CD4-positive, alpha-beta T cell treated with Interleukin-6 at 100 ng/mL for 8 hours (primary cell): ENCODE results near the gene POLR3E.
A peak's percentile ranks its signal among the peaks of the same experiment; 100 is the strongest.

Source experiments
- DNase-seq: peaks from one replicate; pipeline ENCODE4 v3.0.0-alpha.2; 2020; ENCODE audit warnings: mixed read lengths, low spot score

POLR3E gene, protein sequence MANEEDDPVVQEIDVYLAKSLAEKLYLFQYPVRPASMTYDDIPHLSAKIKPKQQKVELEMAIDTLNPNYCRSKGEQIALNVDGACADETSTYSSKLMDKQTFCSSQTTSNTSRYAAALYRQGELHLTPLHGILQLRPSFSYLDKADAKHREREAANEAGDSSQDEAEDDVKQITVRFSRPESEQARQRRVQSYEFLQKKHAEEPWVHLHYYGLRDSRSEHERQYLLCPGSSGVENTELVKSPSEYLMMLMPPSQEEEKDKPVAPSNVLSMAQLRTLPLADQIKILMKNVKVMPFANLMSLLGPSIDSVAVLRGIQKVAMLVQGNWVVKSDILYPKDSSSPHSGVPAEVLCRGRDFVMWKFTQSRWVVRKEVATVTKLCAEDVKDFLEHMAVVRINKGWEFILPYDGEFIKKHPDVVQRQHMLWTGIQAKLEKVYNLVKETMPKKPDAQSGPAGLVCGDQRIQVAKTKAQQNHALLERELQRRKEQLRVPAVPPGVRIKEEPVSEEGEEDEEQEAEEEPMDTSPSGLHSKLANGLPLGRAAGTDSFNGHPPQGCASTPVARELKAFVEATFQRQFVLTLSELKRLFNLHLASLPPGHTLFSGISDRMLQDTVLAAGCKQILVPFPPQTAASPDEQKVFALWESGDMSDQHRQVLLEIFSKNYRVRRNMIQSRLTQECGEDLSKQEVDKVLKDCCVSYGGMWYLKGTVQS

DNA sequence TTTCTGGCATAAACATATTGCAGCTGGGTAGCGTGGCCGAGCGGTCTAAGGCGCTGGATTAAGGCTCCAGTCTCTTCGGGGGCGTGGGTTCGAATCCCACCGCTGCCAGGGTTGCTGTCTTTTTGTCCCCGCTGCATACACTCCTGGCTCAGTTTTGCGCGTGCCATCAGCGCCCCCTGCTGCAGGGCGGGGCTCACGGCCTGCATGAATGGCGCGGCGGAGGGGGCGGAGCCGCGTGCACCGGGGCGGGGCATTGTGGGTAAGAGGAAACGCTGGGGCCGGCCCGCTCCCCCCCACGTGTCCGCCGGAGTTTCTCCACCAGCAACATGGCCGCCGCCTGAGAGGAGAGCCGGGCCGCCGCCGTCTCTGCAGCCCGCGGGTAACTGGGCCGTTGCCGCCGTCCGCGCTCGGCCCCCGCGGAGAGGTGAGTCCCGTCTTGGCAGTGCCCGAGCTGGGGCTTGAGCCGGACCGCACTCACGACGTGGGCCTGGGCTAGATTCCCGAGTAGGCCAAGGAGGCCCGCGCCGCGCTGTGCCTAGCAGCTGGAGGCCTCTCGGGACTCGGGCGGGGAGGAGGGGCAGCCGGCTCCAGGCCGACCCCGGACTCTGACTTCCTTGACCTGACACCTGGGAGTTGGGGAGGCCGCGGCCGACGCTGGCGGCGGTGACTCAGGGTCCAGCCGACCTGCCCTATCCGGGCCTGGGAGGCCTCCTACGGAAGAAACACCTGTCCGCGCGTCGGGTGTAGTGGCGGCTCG is at the start of gene POLR3E:
Gene POLR3E (plus strand): TSS at position 296 of the 757 bp plus-strand sequence. CDS start 5,560 bp downstream, outside the sequence.
- peak; percentile 99 for DNase-seq

DNA sequence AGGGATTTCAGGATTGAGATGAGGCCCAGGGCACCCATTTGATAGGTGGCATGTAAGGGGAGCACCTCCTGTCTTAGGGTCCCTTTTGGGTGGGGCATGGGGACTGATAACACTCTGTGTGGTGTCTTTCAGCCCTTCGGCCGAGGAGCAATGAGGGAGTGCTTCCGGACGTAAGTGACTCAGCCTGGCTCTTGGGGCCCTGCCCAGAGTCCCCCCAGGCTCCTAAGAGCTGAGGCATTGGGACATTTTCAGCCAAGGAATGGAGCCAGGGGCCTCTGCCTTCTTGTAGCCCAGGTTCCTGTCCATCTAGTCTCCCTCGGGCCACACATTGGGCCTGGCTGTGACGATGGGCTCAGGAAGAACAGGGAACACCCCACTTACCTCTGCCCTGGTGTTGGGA is 46.7 kb upstream of the POLR3E start:
- DNase-seq, result no peak

DNA sequence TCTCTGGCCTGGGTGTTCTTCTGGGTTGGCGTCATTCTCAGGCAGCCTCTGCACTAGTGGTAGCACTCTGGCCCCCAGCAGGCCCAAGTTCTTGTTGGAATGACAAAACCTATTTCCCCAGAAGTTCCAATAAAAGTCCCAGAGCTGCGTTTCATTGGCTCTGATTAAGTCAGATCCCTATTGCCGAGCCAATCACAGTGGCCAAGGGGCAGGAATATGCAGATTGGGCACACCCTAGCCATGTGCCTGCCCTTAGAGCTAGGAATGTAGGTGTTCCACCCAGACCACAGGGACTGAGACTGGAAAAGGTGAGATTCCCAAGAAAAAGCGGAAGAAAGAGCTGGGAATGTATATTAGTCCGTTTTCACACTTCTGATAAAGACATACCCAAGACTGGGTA is 44.9 kb upstream of the POLR3E start:
- no peak for DNase-seq

DNA sequence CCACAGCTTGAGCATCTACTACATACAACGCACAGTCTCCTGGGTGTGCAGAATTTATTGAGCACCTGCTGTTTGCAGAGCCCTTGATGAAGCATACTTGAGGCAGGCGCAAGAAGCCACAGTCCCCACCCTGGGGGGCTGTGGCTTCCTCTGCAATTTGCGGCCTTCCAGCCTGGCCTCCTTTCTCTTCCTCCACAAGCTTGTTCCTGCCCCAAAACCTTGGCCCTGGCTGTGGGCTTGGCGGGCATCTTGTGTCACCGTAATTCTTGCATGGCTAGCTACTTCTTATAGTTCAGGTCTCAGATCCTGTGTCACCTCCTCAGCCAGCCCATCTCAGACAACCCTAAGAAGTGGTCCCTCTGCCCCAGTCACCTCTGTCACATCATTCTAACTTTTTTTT is 43.9 kb upstream of the POLR3E start:
- no peak for DNase-seq

DNA sequence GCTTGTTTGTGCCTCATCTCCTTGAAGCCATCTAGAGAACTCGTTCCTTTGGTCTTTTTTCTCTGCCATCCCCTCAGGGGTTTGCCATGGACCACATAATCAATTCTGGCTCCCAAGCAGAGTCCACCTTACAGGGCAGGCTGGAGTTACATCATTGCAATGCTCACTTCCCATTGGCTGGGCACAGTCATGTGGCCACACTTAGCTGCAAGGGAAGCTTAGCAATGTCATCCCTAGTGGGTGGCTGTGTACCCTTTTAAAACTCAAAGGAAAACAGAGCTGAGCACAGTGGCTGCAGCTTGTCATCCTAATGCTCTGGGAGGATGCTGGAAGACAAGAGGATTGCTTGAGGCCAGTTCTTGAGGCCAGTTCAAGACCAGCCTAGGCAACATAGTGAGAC is 41.9 kb upstream of the POLR3E start:
- no peak for DNase-seq

DNA sequence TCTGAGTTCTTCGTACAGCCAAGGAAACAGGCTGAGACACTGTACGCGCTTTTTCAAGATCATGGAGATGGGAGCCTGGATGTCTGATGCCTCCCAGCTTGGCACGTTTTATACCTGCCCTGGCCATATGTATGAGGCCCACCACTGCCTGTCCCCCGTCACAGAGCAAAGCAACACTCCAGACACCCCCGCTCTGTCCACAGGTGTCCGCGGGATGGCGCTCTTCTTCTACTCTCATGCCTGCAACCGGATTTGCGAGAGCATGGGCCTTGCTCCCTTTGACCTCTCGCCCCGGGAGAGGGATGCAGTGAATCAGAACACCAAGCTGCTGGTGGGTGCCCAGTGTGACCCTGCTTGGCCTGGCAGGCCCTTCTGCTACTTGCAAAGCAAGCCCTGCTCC is 39.8 kb upstream of the POLR3E start:
- DNase-seq, result no peak

DNA sequence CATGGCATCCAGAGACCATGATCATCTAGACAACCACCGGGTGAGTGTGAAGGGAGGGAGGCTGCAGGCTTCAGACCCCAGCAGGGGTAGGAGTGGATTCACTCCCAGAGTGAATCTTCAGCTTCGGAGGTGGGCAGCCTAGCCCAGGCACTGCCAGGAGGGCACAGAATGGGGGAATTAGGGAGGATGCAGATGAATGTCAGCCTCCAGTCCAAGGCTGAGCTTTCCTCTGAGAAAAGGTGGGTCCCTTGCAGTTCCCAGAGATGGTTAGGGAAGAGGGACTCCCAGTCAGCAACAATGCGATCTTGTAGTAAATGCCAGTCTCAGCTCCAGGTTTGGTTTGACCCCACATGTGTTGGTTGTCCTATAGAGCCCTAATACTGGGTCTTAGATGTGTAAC is 36.7 kb upstream of the POLR3E start:
- no peak for DNase-seq

DNA sequence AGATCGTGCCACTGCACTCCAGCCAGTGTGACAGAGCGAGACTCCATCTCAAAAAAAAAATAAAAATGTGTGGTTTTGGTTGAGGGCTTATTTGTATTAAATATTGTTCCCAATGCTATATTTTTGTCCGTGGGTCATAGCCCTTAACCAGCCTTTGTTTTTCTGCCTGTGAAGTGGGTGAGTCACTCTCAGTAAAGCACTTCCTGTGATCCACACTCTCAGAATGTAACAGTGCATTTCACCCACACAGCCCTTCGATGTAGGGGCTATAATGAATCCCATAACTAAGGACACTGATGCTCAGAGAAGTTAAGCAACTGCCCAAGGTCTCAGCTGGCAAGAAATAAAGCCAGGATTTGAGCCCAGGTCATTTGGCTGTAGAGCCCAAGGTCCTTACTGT is 34.7 kb upstream of the POLR3E start:
- peak; percentile 14 for DNase-seq

DNA sequence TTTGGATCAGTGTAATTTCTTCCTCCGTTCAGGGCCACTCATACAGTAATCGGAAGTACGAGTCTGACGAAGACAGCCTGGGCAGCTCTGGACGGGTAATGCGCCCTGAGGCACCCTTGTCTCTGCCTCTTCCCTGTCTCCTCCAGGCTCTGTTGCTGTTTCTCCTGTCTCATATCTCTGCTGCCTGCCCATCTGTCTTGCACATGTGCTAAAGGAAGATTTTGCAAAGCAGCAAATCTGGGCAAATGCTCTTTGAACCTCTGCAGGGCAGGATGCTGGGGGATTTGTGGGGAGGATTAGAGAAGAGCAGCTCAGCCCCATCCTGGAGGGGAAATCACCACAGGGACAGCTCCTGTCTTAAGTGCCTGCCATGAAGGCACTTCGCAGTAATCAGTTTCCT is 32.4 kb upstream of the POLR3E start:
- no peak for DNase-seq

DNA sequence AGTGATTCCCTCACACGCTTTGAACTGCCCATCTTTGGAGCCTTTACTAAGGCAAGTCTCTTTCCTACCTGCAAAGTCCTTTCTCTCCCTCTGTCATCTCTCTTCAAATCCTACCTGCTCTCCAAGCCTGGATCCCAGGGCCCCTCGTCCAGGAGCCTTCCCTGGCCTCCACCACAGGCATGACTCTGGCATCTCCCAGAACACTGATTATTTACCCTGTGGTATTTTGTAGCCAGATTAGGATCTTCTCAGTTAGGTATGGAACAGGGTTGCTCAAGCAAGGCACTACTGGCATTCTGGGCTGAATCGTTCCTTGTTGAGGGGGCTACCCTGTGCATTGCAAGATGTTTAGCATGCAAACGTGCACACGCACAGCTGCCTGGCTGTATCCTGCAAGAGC is 31.9 kb upstream of the POLR3E start:
- DNase-seq, result no peak

DNA sequence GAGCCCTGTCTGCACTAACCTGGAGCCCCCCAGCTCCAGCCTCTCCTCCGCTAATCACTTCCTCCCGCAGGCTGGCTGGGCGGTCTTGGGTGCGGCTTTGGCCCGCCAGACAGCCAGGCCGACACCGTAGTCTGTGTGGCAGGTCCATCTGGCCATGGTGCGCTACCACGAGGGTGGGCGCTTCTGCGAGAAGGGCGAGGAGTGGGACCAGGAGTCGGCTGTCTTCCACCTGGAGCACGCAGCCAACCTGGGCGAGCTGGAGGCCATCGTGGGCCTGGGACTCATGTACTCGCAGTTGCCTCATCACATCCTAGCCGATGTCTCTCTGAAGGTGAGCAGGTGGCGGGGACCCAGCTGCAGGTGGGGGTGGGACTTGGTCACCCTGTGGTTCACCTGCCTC is 30.7 kb upstream of the POLR3E start:
- DNase-seq, result no peak

DNA sequence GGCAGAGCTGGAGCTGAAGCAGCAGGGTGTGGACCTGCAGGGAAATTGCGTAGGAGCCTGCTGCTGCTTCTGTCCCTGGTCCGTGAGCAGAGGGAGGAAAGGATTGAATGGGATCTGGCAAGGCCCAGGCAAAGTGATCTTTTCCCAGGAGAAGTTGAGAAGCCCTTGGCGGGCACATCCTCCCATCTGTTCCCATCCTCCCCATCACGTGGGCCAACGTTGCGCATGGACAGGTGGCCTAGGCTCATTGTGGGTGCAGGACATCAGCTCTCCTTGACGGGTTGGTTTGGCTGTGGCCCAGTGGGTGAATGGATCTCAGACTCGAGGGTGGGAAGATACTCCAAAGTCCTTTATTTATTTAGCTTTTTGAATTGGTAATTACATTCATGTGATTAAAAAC is 29.4 kb upstream of the POLR3E start:
- no peak for DNase-seq

DNA sequence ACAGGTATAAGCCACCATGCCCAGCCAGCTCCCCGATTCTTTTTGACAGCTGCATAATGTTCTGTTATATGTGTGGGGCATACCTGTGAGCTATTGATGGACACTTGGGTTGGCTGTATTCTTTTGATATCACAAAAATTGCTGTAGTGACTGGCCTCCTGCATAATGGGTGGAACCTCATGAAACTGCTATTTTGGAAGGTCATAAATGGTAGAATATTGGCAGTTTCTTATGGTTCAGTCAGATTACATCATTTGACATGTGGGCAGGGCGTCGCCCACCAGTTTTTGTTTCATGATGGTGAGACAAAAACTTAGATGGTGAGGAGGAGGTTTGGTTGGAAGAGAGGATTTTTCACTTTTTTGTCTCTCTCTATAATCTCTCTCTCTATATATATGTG is 26.7 kb upstream of the POLR3E start:
- DNase-seq, result no peak

DNA sequence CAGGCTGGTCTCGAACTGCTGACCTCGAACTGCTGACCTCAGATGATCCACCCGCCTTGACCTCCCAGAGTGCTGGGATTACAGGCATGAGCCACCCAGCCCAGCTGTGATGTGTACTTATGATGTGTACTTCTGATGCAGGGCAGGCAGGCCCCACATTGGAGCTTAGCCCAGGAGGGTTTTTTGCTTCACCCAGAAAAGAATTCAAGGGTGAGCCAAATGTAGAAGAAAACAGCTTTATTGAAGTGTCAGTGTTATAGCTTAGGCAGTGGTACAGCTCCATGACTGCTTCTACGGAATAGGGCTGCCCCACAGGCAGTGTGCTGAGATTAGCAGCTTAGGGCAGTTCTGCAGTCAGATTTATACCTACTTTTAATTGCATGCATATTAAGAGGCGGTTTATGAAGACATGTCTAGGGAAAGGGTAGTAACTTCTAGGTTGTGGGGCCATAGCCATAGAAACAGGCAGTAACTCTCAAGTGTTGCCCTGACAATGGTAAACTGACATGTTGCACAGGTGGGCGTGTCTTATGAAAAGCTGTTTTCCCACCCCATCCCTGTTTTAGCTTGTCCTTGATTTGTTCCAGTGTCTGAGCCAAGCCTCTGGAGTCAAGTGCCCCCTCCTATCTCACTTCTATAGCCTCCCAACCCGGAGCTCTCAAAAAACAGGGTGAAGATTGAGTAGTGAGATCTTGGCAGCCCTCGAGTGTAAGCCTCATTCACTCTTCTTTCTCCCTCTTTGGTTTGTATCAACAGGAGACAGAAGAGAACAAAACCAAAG is 24.1 kb upstream of the POLR3E start:
- DNase-seq, result no peak

DNA sequence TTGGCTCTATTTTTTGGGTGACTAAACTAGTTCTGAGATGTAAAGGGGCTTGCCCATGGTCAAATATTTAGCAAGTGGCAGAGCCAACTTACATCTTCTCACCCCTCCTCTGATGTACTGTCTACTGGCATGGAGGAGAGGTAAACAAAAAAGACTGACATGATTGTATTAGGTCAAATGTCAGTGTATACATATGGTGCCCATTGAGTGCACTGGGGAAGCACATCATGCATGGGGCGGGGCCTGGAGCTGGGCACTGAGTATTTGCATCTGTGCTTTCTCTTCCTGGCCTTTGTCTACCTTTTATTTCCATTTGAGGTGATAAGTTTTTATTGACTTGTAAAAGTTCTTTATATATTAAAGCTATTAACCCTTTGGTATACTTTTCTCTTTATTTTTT is 22.3 kb upstream of the POLR3E start:
- DNase-seq, result no peak

DNA sequence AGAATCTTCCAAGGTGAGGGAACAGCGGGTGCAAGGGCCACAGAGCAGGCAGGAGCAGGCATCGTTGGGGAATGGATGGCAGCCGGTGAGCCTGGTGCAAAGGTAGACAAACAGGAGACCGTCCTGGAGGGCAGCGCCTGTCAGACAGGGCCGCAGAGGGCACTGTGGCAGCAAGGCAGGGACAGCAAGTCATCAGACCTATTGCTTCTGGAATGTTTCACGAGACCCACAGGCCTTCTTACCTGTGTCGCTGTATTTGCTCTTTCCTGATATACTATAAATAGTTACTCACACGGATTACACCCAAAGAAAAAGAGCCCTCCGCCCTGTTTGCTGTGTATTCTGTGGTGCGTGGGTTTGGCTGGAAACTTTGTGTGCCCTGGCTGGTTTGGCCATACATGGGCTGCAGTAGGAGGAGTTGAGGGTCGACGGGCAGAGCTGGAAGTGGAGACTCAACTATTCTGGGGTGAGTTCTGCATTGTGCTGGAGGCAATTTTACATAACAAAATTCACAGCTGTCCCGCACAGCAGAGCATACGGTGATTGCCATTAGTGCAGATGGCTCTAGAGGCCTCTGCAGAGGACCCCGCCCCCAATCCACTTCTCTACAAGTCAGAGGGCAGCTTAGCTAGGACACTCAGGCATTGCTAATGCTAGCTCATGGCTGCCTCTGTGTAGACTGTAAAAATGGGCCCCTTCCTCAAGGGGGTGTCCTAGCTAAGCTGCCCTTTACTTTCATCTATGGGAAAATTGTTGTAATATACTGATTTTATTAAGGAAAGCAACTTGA is 18.6 kb upstream of the POLR3E start:
- DNase-seq, result no peak

DNA sequence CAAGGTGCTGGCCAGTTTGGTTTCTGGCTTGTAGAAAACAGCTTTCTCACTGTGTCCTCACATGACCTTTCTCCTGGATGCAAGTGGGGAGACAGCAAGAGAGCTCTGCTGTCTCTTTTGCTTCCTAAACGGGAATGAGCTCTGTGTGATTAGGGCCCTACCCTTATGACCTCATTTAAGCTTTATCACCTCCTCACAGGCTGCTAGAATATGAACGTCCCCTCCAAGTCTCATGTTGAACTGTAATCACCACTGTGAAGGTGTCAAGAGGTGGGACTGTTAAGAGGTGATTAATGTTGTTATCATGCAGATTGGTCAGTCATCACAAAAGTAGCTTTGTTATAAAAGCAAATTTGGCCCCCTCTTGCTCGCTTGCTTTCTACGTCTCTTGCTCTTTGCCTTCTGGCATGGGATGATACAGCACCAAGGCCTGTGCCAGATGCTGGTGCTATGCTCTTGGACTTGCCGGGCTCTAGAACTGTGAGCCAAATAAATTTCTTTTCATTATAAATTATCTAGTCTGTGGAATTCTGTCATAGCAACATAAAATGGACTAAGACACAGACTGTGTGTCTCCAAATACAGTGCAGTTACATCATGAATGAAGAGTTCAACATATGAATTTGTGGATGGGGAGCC is 14.8 kb upstream of the POLR3E start:
- DNase-seq, result no peak

DNA sequence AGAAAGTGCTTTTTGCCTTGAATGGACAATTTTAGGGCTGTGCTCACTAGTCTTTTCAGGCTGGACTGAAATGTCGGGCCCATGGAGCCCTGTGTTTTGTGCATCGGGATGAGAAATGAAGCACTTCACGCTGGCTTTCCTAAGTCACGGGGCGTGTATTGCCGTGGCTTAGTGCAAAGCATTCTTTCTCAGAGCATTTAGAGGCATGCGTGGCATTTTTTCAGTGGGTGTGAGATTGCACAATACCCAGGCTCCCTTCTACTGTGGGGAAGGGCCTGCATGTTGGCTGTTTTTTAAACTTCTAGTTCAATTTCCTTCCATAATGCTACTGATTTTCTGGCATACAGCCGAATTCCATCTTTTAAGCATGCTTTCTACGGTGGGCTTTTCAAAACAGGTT is 12.6 kb upstream of the POLR3E start:
- DNase-seq, result no peak

DNA sequence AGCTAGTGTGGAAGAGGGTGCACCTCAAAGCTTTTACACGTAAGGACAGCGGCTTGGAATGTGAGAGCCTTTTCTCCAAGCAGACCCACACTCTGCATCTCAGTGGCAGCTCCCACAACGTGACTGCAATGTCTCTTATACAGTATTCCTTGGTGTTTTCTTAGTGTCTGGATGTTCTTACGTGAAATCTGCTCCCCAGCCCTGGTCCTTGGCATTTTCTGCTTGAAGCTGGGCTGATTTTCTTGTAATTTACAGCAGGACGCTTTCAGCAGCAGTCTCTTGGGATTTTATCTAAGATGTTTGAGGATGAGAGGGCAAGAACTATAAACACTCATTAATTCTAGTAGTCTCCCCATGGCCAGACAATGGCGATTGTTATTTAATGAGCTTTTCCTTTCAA is 12.1 kb upstream of the POLR3E start:
- DNase-seq, result no peak

DNA sequence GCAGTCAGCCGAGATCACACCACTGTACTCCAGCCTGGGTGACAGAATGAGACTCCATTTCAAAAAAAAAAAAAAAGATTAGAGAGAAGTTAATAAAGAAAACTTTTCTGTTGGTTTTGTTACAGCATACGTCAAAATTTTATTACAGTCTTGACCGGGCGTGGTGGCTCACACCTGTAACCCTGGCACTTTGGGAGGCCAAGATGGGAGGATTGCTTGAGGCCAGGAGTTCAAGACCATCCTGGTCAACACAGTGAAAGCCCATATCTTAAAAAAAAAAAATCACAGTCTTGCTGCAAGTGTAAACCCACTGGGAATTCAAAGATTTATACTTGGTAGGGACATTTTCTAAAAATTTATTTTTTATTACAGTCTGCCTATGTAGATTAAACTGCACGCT is 6.2 kb upstream of the POLR3E start:
- no peak for DNase-seq

DNA sequence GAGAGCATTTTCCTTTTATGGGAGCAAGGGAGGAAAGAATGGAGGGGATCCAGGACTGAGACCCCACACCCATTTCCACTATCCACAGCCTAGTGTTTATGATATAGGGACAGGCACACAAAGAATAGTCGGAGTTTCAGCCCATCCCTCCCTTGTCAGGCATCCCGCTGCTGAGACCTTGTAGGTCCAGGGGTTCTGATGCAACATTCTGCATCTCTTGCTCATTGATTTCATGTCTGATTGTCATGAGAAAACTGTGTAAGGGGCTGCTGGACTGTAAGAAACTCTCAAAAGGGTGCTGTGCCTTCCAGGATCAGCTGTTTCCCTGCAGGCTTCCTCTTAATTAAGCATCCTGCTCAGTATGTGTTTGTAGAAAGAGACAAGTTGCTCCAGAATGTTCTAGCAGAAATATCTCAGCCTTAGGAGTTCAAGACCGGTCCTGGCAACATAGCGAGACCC is 5.3 kb upstream of the POLR3E start:
- no peak for DNase-seq
